GM18907 (cell line): ENCODE measurements around the gene AMY1C.
"Not testable (repeated sequence)": the region's sequence is repeated elsewhere in the genome, so short reads cannot be mapped to it uniquely, and the experiment has no call there.

Experiments
- ATAC-seq: cut with Tn5 transposase; IDR thresholded peaks from one replicate; pipeline ENCODE4 v1.9.1; 2021; ENCODE audit warnings: mild to moderate bottlenecking, moderate library complexity; ENCODE audit not compliant: unreplicated experiment

The AMY1C gene

DNA sequence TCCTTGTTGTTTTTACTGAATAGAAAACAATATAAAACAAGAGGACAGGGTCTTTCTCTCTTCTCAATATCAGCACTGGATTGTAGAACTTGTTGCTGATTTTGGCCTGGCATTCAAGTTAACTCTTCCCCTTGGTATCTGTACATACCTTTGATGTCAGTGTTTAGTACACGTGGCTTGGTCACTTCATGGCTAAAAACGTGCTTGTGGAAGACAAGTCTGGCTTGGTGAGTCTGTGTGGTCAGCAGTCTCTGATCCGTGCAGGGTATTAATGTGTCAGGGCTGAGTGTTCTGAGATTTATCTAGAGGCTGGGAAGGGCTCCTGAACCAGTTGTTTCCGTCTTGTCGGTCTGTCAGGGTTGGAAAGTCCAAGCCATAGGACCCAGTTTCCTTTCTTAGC, at the start of gene AMY1C:
TSS of gene AMY1C (plus strand) at position 301 of the 400 bp plus-strand sequence. CDS start 572 bp downstream, outside the sequence.
- ATAC-seq: not testable (repeated sequence)

DNA sequence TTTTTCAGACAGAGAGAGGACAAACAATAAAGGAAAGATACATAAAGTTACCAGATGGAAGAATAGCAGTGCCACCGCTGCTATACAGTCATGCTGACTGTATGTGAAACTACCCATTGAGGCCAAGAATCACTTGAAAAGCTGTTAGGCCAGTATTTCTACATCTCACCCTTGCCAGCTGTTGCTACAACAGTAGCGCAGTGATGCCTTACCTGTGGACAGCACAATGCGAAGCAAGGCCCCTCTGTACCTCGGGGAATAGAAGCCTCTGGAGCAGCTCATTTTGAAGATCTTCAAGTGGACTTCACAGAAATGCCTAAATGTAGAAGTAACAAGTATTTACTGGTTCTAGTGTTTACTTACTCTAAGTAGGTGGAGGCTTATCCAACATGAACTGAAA, 49.0 kb upstream of the AMY1C start:
- ATAC-seq: not testable (repeated sequence)

DNA sequence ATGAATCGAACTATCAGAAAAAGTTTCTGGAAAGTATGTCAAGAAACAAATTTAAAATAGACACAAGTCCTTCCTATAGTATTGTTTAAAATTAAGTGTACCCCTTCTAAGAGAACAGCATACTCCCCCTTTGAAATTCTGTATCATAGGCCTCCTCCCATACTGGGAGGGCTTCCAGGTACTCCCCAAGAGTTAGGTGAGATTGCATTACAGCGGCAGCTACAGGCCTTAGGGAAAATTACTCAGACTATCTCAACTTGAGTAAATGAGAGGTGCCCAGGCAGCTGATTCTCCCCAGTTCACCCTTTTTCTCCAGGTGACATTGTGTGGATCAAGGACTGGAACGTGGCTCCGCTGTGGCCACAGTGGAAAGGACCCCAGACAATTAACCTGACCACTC, 48.4 kb upstream of the AMY1C start:
- not testable (repeated sequence) for ATAC-seq

DNA sequence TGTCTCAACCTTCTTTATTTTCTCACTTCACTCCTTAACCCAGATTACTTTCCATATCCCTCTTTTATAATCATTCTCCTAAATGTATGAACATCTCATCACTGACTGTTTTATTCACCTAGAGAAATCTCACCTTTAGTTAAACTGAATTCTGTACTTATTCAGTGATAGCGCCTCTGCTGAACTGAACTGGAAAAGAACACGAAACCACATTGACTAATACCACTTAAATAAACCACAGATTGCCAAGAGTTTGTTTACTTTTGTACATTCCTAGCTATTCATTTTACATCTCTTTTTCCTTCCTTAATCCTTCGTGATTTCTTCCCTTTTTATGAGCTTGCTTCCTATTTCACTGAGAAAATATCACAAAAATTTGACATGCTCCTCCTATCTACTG, 42.0 kb upstream of the AMY1C start:
- not testable (repeated sequence) for ATAC-seq

DNA sequence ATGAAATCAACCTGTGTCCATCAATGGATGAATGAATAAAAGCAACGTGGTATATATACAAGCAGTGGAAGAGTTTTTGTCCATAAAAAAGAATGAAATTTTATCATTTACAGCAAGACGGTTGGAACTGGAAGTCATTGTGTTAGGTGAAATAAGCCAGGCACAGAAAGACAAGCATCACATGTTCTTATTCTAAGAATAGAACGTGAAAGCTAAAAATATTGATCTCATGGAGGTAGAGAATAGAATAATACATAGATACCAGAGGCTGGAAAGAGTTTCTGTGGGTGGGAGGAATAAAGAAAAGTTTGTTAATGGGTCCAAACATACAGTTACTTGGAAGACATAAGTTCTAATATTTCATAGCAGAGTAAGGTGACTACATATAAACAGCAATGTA, 39.3 kb upstream of the AMY1C start:
- ATAC-seq: not testable (repeated sequence)

DNA sequence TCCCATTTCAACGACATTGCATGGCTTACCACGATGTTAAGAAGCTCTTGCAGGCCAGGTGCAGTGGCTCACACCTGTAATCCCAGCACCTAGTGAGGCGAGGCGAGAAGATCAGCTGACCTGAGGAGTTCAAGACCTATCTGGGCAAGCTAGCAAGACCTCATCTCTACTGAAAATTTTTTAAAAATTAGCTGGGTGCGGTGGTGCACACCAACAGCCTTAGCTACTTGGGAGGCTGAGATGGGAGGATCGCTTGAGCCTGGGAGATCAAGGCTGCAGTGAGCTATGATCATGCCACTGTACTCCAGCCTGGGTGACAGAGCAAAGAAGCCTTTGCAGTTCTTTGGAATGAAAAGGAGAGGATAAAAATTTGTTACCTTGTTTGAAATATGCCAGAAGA, 32.3 kb upstream of the AMY1C start:
- ATAC-seq: not testable (repeated sequence)

DNA sequence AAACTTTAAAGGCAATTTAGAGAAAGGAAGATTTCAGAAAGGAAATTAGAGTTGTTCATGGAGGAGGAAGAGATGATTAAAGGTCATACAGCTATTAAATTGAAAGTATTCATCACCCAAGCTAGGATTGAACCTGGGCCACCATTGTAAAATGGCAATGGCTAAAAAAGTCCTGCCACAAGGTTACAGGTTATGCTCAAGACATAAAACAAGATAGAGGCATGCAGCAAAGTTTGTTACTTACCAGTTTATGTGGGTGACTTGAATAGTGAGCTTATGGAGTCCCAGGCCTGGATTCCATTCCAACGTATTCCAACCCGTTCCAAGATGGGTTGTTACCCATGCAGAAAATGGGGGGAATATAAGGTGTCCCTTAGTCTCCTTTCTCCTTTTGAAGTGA, 28.2 kb upstream of the AMY1C start:
- ATAC-seq: not testable (repeated sequence)

DNA sequence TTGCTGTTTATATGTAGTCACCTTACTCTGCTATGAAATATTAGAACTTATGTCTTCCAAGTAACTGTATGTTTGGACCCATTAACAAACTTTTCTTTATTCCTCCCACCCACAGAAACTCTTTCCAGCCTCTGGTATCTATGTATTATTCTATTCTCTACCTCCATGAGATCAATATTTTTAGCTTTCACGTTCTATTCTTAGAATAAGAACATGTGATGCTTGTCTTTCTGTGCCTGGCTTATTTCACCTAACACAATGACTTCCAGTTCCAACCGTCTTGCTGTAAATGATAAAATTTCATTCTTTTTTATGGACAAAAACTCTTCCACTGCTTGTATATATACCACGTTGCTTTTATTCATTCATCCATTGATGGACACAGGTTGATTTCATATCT, 14.4 kb upstream of the AMY1C start:
- ATAC-seq: not testable (repeated sequence)

DNA sequence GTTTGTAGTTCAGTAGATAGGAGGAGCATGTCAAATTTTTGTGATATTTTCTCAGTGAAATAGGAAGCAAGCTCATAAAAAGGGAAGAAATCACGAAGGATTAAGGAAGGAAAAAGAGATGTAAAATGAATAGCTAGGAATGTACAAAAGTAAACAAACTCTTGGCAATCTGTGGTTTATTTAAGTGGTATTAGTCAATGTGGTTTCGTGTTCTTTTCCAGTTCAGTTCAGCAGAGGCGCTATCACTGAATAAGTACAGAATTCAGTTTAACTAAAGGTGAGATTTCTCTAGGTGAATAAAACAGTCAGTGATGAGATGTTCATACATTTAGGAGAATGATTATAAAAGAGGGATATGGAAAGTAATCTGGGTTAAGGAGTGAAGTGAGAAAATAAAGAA, 11.7 kb upstream of the AMY1C start:
- ATAC-seq: not testable (repeated sequence)

DNA sequence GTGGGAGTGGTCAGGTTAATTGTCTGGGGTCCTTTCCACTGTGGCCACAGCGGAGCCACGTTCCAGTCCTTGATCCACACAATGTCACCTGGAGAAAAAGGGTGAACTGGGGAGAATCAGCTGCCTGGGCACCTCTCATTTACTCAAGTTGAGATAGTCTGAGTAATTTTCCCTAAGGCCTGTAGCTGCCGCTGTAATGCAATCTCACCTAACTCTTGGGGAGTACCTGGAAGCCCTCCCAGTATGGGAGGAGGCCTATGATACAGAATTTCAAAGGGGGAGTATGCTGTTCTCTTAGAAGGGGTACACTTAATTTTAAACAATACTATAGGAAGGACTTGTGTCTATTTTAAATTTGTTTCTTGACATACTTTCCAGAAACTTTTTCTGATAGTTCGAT, 5.2 kb upstream of the AMY1C start:
- ATAC-seq: not testable (repeated sequence)

DNA sequence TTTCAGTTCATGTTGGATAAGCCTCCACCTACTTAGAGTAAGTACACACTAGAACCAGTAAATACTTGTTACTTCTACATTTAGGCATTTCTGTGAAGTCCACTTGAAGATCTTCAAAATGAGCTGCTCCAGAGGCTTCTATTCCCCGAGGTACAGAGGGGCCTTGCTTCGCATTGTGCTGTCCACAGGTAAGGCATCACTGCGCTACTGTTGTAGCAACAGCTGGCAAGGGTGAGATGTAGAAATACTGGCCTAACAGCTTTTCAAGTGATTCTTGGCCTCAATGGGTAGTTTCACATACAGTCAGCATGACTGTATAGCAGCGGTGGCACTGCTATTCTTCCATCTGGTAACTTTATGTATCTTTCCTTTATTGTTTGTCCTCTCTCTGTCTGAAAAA, 4.7 kb upstream of the AMY1C start:
- not testable (repeated sequence) for ATAC-seq

DNA sequence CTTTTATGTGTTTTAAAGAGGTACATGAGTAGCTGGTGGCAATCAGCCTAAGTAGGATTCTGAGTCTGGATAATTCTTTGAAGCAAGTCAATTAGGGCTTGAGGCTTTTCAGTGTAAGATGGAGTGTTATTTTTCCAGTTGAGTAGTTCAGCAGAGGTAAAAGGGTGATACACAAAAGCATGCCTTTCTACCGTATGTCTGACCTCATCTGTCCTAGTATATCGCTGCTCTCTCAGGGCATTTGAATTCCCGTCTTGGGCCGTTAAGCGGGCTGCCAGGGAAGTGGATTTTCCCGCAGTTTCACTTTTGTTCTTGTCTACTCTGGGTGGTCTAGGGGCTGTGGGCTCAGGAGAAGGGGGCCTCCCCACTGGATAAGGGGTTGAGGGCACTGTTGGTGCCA, 1.4 kb upstream of the AMY1C start:
- ATAC-seq: not testable (repeated sequence)

DNA sequence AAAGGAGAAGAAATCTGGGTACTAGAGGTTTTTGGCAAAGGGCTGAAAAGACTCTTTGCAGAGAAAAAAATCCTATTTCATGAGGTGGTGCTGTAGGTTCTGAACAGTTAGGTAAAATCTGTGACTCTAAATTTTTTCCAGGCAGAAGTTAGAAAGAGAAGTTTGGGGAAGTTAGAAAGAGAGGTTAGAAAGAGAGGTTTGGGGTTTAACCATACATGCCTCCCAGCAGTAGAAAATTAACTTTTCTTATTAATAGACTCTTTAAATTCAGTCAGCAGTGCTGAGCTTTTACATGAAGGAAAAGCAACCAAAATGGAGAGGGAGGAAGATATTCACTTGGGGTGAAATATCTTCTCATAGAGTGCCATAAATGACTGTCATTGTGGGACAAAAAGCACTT, 12.2 kb downstream of the AMY1C start:
- no peak for ATAC-seq

DNA sequence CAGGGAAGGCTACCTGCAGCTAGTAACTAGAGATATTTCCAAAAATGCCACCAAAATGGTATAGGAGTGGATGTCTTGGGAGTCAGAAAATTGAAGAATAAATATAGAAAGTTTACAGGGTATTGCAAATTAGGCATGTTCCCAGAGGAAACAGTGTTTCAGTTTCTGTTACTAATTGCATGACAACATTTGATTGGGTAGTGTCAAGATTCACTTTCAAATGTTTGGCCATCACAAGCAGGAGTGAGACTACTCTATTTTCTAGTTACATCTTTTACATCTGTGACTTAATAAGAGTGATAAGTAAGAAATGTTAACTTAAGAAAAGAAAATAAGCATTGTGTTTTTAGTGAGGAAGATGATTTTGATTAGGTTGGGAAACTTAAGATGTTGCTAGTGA, 30.2 kb downstream of the AMY1C start:
- peak; percentile 38 for ATAC-seq

DNA sequence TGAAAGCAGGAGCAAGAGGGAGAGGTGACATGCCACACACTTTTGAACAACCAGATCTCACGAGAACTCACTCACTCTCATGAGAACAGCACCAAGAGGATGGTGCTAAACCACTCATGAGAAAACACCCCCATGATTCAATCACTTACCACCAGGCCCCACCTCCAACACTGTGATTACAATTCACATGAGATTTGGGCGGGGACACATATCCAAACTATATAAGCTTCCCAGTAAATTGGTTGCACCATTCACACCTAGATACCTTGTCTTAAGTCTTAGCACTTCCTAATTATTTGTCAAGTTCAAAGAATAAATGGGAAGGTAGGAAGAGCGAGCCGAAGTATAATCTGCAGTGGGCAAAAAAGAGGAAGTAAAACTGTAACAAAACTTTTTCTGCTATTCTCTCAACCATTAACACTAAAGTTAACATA, 34.3 kb downstream of the AMY1C start:
- ATAC-seq: peak; percentile 72

DNA sequence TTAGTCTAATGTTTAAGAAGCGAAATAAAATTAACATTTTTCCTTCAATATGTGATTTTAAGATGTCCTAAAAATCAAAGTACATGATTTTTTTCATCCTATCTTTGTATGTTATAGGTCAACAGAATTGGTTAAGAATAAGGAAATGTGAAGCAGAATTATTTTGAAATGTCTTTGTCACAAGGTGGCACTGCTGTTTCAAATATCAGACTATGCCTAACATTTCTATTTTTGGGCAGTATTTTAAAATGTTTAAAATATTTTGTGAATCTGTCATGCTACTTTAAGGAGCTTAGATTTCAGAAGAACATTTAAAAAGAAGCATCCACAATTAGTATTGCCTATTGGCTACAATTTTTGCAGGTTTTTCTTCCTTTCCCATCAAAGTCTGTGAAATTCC, 38.7 kb downstream of the AMY1C start:
- no peak for ATAC-seq

DNA sequence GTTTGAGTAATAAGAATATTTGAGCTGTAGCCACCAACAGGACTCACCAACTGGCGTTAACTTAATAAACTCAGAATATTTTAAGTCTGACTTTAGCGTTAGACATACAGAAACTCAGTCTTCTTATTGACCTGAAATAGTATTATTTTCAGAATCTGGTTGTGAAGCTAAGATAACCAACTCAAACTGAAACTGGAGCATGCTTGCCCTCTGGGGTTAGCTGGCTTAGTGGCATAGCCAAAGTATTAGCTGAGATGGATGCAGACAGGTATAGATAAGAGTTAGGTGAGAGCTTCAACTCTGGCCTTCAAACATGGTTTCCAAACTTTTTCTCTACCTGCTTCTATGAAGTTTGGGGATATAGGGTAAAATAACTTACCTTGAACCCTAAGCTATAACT, 40.5 kb downstream of the AMY1C start:
- peak; percentile 73 for ATAC-seq
